NCI-H1092 (cell line): ENCODE results near the gene COL4A2.
"Not testable (repeated sequence)": the region's sequence is repeated elsewhere in the genome, so short reads cannot be mapped to it uniquely, and the experiment has no call there.

Source experiments
- DNase-seq: peaks from one replicate; lab custom pipeline; 2025; lab: John Stamatoyannopoulos, UW

COL4A2 gene

GRCh38 chr13:110438776-110439175 is 131.7 kb downstream of the COL4A2 start:
- no peak for DNase-seq

GRCh38 chr13:110440946-110441731 is 134.1 kb downstream of the COL4A2 start:
- DNase-seq = no peak

- DNase-seq = no peak
Observed at GRCh38 chr13:110442930-110443621, 136.0 kb downstream of the COL4A2 start.

DNA sequence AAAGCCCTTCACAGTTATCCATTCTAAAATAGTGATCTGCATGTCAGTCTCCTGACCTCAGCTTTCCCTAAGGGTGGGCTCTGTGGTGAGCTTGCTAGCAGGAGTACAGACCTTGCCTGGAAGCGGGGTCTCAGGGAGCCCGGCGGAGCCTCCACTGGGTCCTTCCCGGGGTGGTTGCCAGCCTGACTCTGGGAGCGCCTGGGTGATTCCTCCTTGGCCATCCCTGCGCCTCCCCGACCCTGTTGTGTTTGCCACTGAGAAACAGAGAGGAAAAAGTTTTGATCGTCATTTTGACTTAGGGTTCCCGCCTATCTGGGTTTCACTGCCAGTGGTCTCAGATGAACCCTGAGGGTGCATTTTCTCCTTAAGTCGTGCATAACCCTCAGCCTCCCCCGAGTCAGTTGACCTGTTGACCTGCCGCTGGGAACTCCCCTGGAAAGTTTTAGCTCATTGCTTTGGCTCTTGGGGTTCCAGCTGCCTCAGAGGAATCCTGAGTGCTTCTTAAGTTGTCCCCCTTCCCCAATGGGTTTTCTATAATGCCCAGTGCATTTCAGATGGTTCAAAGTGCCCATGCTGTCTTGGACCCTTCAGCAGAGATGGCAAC is 136.6 kb downstream of the COL4A2 start:
- DNase-seq = no peak

- DNase-seq = no peak
Observed at GRCh38 chr13:110444226-110444653, 137.2 kb downstream of the COL4A2 start.

GRCh38 chr13:110445183-110445582 is 138.1 kb downstream of the COL4A2 start:
- no peak for DNase-seq

- no peak for DNase-seq
Observed at GRCh38 chr13:110445722-110446574, 138.9 kb downstream of the COL4A2 start.

GRCh38 chr13:110446575-110446890 is 139.4 kb downstream of the COL4A2 start:
- DNase-seq = no peak

- no peak for DNase-seq
Observed at GRCh38 chr13:110447058-110447511, 140.0 kb downstream of the COL4A2 start.

- no peak for DNase-seq
Observed at GRCh38 chr13:110447801-110448200, 140.7 kb downstream of the COL4A2 start.

DNA sequence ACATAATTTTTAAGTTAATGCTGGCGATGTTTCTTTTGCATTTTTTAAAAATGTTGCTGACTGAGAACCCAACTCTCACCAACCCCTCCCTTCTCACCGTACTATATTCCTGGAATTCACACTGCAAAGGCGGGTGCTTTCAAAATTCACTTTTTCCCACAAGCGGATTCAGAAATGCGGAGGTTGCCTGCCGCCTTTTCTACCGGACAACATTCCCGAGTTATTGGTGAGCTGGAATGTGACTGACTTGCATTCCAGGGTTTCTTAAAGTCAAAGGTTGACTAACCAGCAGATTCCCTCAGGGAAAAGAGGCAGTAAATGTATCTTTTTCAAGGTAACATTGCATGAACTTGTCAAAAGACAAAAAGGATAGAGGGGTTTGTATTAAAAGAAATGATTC is 141.1 kb downstream of the COL4A2 start:
- no peak for DNase-seq

DNA sequence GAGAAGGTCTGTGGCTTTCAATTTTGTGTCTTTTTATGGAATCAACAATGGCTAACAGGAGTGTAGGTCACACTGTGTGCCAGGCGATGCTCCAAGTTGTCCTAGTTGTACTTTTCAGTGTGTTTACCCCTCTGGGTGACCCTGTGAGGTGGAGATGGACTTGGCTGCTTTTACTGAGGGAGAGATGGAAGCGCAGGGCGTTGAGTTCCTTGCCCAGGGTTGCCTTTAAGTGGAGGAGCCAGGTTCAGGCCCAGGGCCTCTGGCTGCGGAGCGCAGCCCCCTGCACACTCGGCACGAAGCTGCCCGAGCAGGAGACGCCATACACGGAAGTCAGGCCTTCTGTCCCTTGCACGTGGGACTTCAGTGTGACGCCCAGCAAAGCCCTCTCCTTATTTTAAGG is 141.6 kb downstream of the COL4A2 start:
- no peak for DNase-seq

DNA sequence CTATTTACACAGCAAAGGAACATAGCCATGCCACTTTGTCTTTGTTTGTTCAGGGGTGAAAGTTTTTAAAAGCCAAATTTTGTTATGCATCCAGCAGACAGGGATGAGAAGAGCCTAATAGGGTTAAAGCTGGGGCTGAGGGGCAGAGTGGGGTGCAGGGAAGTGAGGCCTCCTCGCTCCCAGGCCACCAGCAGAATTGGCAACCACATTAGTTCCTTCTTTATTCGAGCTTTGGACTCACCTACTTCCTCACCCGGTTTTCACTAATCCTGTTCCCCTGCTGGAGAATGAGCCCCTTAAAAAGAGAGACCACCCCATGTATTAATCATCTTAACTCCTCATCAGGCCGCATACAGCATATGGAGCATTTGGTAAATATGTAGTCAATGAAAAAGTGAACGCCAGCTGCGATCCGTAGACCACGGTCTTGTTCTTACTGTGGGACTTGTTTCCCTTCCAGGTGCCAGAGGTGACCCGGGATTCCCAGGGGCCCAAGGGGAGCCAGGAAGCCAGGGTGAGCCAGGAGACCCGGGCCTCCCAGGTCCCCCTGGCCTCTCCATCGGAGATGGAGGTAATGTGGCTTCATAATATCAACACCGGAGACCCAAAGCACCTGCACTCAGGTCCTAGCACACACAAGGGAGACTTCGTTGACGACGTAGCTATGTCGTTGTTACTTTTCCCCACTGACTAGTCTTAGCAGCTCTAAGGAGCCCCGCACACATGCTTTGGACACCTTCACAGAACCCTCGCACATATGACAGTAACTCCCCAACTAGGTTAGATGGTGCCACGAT is 142.3 kb downstream of the COL4A2 start:
- no peak for DNase-seq

DNA sequence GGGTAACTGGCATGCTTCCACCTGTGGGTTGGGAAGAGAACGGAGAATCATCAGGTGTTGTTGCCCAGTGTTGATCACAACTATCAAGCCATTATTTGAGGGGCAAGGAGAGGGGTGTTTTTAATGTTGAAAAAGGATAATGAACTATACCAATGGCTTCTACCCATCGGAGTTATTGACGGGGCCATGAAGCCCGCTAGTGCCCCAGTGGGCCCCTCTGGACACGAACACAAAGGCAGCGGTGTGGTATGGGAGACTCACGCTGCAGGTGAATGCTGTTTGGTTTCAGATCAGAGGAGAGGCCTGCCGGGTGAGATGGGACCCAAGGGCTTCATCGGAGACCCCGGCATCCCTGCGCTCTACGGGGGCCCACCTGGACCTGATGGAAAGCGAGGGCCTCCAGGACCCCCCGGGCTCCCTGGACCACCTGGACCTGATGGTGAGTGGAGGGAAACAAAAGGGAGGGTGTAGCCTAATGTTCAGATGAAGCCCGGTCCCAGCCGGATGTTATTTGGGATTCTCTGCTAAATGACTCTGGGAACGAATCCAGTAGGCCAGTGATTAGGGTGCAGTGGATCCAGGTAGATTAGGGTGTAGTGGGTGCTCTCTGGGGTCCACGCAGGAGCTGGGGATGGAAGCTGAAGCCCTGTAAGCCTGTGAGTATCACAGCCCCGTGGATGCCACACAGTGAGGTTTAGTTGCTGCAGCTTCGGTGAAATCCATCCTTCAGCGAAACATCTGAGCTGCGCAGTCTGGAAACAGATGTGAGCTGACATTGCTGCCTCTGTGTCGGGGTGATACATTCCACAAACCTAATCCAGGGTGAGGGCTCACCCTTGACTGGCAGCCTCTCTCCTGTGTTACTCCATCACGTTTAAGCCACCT is 143.2 kb downstream of the COL4A2 start:
- DNase-seq = no peak

GRCh38 chr13:110450941-110451730 is 144.1 kb downstream of the COL4A2 start:
- no peak for DNase-seq

- DNase-seq = not testable (repeated sequence)
Observed at GRCh38 chr13:110453091-110453490, 146.0 kb downstream of the COL4A2 start.

- DNase-seq = no peak
Observed at GRCh38 chr13:110453797-110454196, 146.7 kb downstream of the COL4A2 start.

GRCh38 chr13:110454227-110454859 is 147.3 kb downstream of the COL4A2 start:
- no peak for DNase-seq

DNA sequence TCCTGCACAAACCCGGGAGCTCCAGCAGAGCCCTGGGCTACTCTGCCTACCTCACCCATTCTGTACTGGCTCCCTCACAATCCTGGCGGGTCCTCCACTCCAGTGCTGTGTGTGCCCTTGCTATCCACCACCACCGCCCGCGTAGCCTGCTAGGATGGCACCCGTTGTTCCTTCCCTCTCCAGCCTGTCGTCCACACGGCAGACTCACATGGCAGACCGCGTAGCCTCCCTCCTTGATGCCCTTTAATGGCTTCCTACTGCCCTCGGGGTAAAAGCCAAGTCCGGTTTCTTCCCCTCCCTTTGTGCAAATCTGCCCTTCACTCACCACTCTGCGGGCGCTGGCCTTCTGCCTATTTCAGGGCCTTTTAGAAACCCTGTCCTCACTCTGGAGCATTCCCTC is 147.9 kb downstream of the COL4A2 start:
- DNase-seq = no peak
